ENCODE measurements around the gene FREM2. TPM values are rescaled to one million over a fixed set of nuclear protein-coding genes. Genes with fewer than 3 reads are reported as not detected.

FREM2 gene
- total RNA-seq, 1 experiment from 2014 or later = 42.6 TPM

DNA sequence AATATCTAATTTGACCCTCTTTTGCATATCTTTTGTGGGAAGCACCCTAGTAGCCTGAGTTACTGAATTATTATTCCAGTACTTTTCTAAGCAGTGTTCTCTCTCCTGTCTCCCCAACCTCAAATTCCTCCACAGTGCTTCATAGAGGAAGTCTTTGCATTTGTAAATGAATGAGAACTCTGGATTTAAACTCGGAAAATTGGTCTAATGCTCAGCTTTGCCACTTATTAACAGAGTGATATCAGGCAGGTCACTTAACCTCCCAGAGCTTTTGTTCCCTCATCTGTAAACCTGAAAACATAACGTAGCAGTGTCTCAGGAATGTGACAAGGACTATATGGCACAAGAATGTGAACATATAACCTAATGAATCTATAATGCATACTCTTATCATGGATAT is 26.2 kb downstream of the FREM2 start:
- H3K9me3 ChIP-seq = no peaks in the 10 kb centered on the region
- no peak for DNase-seq
- TF ChIP-seq, protein P1, sequence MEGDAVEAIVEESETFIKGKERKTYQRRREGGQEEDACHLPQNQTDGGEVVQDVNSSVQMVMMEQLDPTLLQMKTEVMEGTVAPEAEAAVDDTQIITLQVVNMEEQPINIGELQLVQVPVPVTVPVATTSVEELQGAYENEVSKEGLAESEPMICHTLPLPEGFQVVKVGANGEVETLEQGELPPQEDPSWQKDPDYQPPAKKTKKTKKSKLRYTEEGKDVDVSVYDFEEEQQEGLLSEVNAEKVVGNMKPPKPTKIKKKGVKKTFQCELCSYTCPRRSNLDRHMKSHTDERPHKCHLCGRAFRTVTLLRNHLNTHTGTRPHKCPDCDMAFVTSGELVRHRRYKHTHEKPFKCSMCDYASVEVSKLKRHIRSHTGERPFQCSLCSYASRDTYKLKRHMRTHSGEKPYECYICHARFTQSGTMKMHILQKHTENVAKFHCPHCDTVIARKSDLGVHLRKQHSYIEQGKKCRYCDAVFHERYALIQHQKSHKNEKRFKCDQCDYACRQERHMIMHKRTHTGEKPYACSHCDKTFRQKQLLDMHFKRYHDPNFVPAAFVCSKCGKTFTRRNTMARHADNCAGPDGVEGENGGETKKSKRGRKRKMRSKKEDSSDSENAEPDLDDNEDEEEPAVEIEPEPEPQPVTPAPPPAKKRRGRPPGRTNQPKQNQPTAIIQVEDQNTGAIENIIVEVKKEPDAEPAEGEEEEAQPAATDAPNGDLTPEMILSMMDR (IDR thresholded peaks at IDR 0.05; ENCODE audit: insufficient read depth in 1 of 2, low read depth in 1 of 2, low read length in 1 of 2, severe bottlenecking in 1 of 2, unreplicated experiment in 1 of 2) = no peak
- Mint-ChIP-seq H3K9me3 (ENCODE audit: unreplicated experiment) (no peaks in the 10 kb centered on the region), H3K27ac (ENCODE audit: unreplicated experiment) (no peak overlapping the region), H3K36me3 (ENCODE audit: insufficient read depth, unreplicated experiment) (peaks cover 30% of the 10 kb centered on the region), H3K4me3 (ENCODE audit: unreplicated experiment) (no peak overlapping the region), H3K27me3 (ENCODE audit: insufficient read depth, unreplicated experiment) (no peaks in the 10 kb centered on the region), H3K4me1 (ENCODE audit: low read depth, unreplicated experiment) (peaks cover 11% of the 10 kb centered on the region)
- ChIA-PET POLR2A (no interaction called here), CTCF (no interaction called here)
- BruUV-seq (replicated peaks) = no TSS peak
- no peak overlapping the region for H3K4me3 ChIP-seq (ENCODE audit: low read depth, low read length)
- intact Hi-C loops (cut with micrococcal nuclease; ENCODE audit: unreplicated experiment) = no loop called here
- H3K4me1 ChIP-seq = peaks cover 8% of the 10 kb centered on the region
- no peaks in the 10 kb centered on the region for H3K36me3 ChIP-seq (ENCODE audit: control insufficient read depth, insufficient read depth, low read length)
- H3K27me3 ChIP-seq (replicated peaks; ENCODE audit: control insufficient read depth, insufficient read depth, low read length) = no peaks in the 10 kb centered on the region

DNA sequence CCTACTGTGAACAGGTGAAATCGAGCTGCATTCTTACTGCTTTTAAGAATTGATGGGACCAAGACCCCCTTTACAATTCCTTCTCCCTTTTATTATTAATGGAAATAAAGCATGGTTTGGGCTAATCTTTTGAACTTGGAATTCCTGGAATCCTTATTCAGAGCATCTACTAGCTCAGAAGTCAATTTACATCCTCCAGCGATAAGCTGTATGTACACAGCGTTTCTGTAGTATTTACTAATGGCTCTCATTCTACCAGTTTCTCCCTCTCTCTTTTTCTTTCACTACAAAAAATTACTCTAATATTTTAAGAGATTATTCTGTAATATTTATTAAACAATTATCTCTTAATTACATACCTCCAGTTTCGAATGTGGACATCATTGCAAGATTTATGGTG is 31.5 kb downstream of the FREM2 start:
- Histone ChIP-seq H3K4me1 (peaks cover 11% of the 10 kb centered on the region), H3K4me3 (ENCODE audit: low read depth, low read length) (no peak overlapping the region), H3K27me3 (replicated peaks; ENCODE audit: control insufficient read depth, insufficient read depth, low read length) (no peaks in the 10 kb centered on the region), H3K9me3 (no peaks in the 10 kb centered on the region), H3K36me3 (ENCODE audit: control insufficient read depth, insufficient read depth, low read length) (no peaks in the 10 kb centered on the region)
- TF ChIP-seq, protein P1 (IDR thresholded peaks at IDR 0.05; ENCODE audit: insufficient read depth in 1 of 2, low read depth in 1 of 2, low read length in 1 of 2, severe bottlenecking in 1 of 2, unreplicated experiment in 1 of 2) = no peak
- Mint-ChIP-seq H3K27ac (ENCODE audit: unreplicated experiment) (no peak overlapping the region), H3K27me3 (ENCODE audit: insufficient read depth, unreplicated experiment) (no peaks in the 10 kb centered on the region), H3K9me3 (ENCODE audit: unreplicated experiment) (no peaks in the 10 kb centered on the region), H3K4me3 (ENCODE audit: unreplicated experiment) (no peak overlapping the region), H3K4me1 (ENCODE audit: low read depth, unreplicated experiment) (no peaks in the 10 kb centered on the region), H3K36me3 (ENCODE audit: insufficient read depth, unreplicated experiment) (peaks cover 44% of the 10 kb centered on the region)
- intact Hi-C loops (cut with micrococcal nuclease; ENCODE audit: unreplicated experiment) = no loop called here
- no peak for DNase-seq
- POLR2A ChIA-PET = no interaction called here
- no TSS peak for BruUV-seq (replicated peaks)
- CTCF ChIA-PET = no interaction called here

DNA sequence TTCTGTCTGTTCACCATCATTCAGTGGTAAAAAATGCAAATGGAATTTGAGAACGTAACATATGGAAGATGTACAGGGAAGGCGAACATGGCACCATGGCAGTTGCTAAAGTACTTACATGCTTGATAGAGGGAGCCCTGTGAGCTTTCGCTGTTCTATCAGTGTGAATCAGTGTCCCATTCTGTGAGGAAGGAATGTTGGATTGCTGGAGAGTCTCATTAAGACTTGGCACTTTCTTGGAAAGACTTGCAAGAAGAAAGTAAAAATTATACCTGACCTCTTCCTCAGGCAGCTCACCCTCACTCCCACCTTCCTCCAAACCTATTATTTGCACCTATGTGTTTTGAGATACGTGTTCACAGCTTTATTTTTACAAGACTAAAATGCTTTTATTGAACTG is 43.5 kb downstream of the FREM2 start:
- no peak for DNase-seq
- Mint-ChIP-seq H3K27ac (ENCODE audit: unreplicated experiment) (no peak overlapping the region), H3K36me3 (ENCODE audit: insufficient read depth, unreplicated experiment) (peaks cover 27% of the 10 kb centered on the region), H3K9me3 (ENCODE audit: unreplicated experiment) (no peaks in the 10 kb centered on the region), H3K4me1 (ENCODE audit: low read depth, unreplicated experiment) (peaks cover 10% of the 10 kb centered on the region), H3K4me3 (ENCODE audit: unreplicated experiment) (no peak overlapping the region), H3K27me3 (ENCODE audit: insufficient read depth, unreplicated experiment) (no peaks in the 10 kb centered on the region)
- no peaks in the 10 kb centered on the region for H3K27me3 ChIP-seq (replicated peaks; ENCODE audit: control insufficient read depth, insufficient read depth, low read length)
- peaks cover 3% of the 10 kb centered on the region; the same call in 1 of the 2 replicates for H3K4me1 ChIP-seq
- no peaks in the 10 kb centered on the region for H3K9me3 ChIP-seq
- intact Hi-C loops (cut with micrococcal nuclease; ENCODE audit: unreplicated experiment) = no loop called here
- POLR2A ChIA-PET = no interaction called here
- CTCF ChIA-PET = no interaction called here
- BruUV-seq (replicated peaks) = no TSS peak
- H3K36me3 ChIP-seq (ENCODE audit: control insufficient read depth, insufficient read depth, low read length) = no peaks in the 10 kb centered on the region
- TF ChIP-seq, protein P1 (IDR thresholded peaks at IDR 0.05; ENCODE audit: insufficient read depth in 1 of 2, low read depth in 1 of 2, low read length in 1 of 2, severe bottlenecking in 1 of 2, unreplicated experiment in 1 of 2) = no peak
- no peak overlapping the region for H3K4me3 ChIP-seq (ENCODE audit: low read depth, low read length)

All from Caco-2 (cell line).